ENCODE measurements around the gene FAM20C. TPM values are rescaled to one million over a fixed set of nuclear protein-coding genes. Genes with fewer than 3 reads are reported as not detected.

FAM20C gene
- total RNA-seq, 1 donor from 2014 or later, result 22.2 TPM

GRCh38 chr7:162632-163297 lies 29.6 kb upstream of the FAM20C start:
- no peak for DNase-seq
- TF ChIP-seq CTCF (IDR thresholded peaks at IDR 0.05; ENCODE audit: borderline replicate concordance), result no peak

DNA sequence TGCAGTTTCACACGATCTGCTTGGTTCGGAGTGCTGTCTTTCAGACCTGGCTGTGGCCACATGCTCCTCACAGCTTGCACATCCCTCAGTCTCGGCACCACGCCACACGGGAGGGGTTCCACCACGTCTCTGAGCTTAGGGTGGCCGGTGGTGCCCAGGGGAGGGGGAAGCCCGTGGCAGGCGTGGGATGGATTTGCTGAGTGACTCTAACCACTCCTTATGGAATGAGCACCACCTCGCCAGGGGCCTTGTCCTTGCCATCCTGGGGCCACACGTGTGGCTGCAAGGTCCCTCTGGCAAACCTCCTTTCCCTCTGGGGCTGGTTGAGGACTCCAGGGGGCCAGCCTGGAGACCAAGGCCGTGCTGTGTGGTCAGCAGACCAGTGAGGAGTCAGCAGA lies 29.1 kb upstream of the FAM20C start:
- Histone ChIP-seq H3K9me3 (replicated peaks) (no peaks in the 10 kb centered on the region), H3K27ac (replicated peaks) (no peak overlapping the region), H3K27me3 (ENCODE audit: low read depth) (peaks cover 20% of the 10 kb centered on the region), H3K4me3 (no peak overlapping the region), H3K36me3 (no peaks in the 10 kb centered on the region), H3K4me1 (peaks cover 7% of the 10 kb centered on the region)
- intact Hi-C loops (cut with micrococcal nuclease), result no loop called here
- no peak for TF ChIP-seq CTCF (IDR thresholded peaks at IDR 0.05; ENCODE audit: borderline replicate concordance)
- DNase-seq, result no peak

More at GRCh38 chr7:162632-163297, 29.6 kb upstream of the FAM20C start:
- Histone ChIP-seq H3K4me3 (no peak overlapping the region), H3K4me1 (peaks cover 7% of the 10 kb centered on the region), H3K27ac (replicated peaks) (no peak overlapping the region), H3K27me3 (ENCODE audit: low read depth) (peaks cover 16% of the 10 kb centered on the region), H3K36me3 (no peaks in the 10 kb centered on the region), H3K9me3 (replicated peaks) (no peaks in the 10 kb centered on the region)
- intact Hi-C loops (cut with micrococcal nuclease), result no loop called here

GRCh38 chr7:163971-164881 lies 28.1 kb upstream of the FAM20C start:
- TF ChIP-seq CTCF (IDR thresholded peaks at IDR 0.05; ENCODE audit: borderline replicate concordance), result no peak
- DNase-seq, result no peak
- Histone ChIP-seq H3K36me3 (no peaks in the 10 kb centered on the region), H3K27ac (replicated peaks) (no peak overlapping the region), H3K4me1 (peaks cover 7% of the 10 kb centered on the region), H3K27me3 (ENCODE audit: low read depth) (peaks cover 28% of the 10 kb centered on the region), H3K9me3 (replicated peaks) (no peaks in the 10 kb centered on the region), H3K4me3 (no peak overlapping the region)
- intact Hi-C loops (cut with micrococcal nuclease), result no loop called here

DNA sequence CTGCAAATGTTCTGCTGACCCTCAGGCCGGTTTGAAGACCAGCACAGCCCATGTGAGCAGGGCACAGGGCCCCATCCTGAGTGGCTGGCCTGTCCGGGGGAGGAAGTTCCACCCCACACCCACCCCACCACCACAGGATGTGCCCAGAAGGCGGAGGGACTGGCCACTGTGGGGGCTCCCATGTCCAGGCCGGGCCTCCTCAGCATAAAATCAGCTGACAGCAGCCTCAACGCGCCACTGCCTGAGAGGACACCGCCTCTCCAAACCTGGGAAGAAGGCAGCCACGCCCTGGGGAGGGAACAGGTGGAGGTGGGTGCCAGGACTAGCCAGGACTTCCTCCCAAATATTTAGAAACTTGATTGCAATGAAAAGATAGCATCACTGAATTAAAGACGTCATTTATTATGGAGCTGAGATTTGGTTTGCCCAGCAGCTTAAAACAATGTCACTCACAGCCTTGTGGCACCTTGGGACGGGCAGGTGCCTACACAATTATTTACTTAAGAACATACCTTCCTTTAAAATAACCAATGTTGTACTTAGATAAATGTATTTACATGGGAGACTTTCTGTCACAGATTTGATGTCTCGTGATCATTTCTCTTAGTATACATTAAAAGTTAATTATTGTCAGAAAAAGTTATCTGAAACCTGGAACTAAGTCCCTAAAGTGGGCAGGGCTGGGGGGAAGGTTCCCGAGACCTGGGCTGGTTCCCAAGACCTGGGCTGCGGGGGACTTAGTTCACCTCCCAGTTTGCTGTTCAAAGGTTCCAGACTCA lies 27.3 kb upstream of the FAM20C start:
- Histone ChIP-seq H3K4me1 (peaks cover 7% of the 10 kb centered on the region), H3K27me3 (ENCODE audit: low read depth) (peaks cover 36% of the 10 kb centered on the region), H3K4me3 (no peak overlapping the region), H3K9me3 (replicated peaks) (no peaks in the 10 kb centered on the region), H3K27ac (replicated peaks) (no peak overlapping the region), H3K36me3 (no peaks in the 10 kb centered on the region)
- intact Hi-C loops (cut with micrococcal nuclease), result no loop called here
- TF ChIP-seq CTCF (IDR thresholded peaks at IDR 0.05; ENCODE audit: borderline replicate concordance), result no peak
- DNase-seq, result no peak

GRCh38 chr7:165661-166337 lies 26.6 kb upstream of the FAM20C start:
- Histone ChIP-seq H3K4me1 (peaks cover 7% of the 10 kb centered on the region), H3K9me3 (replicated peaks) (no peaks in the 10 kb centered on the region), H3K27me3 (ENCODE audit: low read depth) (peaks cover 41% of the 10 kb centered on the region), H3K27ac (replicated peaks) (peak overlapping the region; percentile 36), H3K36me3 (no peaks in the 10 kb centered on the region), H3K4me3 (no peak overlapping the region)
- DNase-seq, result no peak
- TF ChIP-seq CTCF (IDR thresholded peaks at IDR 0.05; ENCODE audit: borderline replicate concordance), result no peak
- intact Hi-C loops (cut with micrococcal nuclease), result no loop called here

All from left ventricle myocardium inferior (tissue), 1 donor.